Stimulated activated CD4-positive, alpha-beta T cell treated with anti-CD3 and anti-CD28 coated beads, Interleukin-1b, Interleukin-23, amount 100 ng/mL, for 24 hours (primary cell): ENCODE results near the gene ITPRID2.

Experiments used
- DNase-seq, 4 experiments: peaks; one replicate each; pipeline ENCODE4 v3.0.0-alpha.2; 2020; ENCODE audit warnings: low read depth in 4 of 4, low spot score in 1 of 4

The ITPRID2 gene

DNA sequence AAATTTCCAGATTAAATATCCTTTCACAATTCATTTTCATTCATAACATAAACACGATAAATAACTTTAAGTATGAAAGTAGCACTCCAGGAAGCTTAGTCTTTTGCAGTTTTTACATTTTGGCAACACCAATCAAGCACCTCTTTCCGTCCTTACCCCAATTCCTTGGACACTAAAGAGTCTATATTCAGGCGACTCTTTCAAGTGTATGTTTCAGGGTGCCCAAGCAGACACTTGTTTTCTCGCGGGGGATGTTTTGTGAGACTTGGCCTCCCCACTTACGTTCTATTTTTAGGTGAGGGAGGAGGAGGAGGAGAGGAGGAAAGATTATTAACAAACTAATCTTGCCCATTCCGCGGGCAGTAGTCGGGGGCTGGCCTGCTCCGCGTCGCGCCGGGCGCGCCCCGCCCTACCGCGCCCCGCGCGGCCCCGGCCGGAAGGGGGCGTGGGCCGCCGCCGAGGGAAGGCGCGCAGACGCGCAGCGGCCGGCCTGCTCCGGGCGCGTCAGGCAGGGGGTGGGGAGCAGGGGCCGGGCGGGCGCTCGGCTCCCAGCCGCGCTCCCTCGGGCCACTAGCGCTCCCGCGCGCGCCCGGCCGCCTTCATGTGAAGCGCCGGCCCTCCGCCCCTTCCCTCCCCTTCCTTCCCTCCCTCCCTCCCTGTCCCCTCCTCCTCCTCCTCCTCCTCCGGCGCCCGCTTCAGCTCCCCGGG, at the start of gene ITPRID2:
Gene ITPRID2 (plus strand): TSS at position 473 of the 708 bp plus-strand sequence. CDS start 337 bp downstream, outside the sequence.
- DNase-seq, result peak; percentile 20 to 62 (median 39)

DNA sequence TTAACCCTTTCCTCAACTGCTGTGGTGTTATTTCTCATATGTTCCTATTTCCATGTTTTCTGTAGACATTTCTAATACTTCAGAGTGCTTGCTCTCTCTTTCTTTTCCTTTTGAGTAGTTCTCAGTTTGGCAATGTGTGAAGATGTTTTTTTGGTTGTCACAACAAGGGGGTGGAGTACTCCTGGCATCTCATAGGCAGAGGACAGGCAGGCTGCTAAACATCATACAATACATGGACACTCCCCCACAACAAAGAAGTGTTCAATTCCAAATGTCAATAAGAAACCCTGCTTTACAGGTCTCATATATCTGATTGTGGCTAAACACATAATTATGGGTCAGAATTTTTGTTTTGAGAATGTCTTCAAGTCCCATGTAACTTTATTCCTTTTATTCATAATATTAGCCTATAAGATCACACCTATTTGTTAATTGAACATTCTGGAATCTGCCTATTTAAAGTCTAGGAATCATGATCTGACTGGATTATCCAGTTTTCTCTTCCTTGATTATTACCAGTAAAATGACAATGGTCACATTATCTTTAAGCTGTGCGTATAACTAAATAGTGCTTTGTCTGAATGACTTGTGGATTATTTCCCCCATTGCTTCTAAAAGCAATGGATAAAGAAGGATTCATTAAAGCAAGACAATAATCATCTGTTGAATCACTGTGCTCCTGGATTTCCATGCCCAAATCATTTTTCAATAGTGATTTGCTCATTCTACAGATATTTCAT, 46.8 kb upstream of the ITPRID2 start:
- no peak for DNase-seq

DNA sequence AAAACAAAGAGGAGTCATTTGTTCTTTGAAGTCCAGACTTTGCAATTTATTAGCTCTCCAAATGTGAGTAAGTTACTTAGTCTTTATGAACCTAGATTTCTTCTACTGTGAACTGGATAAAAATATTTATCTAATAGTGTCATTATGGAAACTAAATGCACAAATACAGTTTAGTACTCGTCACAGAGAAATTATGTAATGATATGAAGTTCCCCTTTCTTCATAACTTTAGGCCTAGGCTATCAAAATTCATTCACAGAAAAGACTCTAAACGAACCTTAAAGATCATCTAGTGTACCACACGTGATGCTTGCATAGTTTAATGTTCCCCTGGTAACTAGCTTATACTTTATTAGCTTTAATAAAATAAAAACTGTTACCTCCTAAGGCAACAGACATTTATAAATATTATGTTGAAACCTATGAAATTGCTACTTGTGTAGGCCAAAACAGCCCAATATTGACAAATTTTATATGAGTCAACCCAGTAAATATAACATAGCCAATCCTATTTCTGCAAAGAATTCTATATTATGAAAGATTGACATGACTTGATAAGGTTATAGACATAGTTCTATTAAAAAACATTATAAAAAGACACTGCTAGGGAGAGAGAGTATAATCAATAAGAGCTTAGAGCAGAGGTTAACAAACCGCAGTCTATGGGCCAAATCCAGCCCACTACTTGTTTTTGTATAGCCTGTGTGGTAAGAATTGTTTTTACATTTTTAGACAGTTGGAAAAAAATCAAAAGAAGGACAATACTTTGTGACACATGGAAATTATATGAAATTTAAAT, 44.9 kb upstream of the ITPRID2 start:
- DNase-seq, result no peak

DNA sequence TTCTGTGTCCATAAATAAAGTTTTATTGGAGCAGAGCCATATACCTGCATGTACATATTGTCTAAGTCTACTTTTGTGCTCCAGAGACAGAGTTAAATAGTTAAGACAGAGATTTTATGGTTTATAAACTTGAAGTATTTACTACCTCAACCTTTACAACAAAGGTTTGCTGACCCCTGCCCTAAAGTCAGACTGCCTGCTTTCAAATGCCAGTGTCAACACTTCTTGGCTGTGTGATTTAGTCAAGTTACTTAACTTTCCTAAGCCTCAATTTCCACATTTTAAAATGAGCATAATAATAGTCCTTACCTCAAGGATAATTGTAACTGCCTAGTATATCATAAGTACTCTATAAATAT, 44.4 kb upstream of the ITPRID2 start:
- no peak for DNase-seq

DNA sequence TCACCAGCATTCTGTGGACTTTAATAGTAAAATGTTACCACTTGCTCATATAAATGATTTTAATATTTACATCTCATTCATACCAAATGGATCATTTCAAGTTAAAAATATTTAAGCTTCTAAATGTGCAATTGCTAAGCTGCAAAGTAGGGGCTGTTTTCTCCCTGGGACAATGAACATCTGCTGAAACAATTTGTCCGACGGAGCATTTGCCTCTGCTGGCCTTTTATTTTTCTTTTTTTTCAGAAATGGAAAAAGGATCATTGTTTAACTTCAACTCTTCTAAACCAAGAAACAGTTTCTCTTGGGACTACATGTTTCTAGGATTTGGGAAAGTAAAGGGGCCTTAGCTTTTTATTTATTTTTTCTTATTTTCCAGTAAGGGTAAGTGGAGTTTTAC, 43.8 kb upstream of the ITPRID2 start:
- DNase-seq, result no peak

DNA sequence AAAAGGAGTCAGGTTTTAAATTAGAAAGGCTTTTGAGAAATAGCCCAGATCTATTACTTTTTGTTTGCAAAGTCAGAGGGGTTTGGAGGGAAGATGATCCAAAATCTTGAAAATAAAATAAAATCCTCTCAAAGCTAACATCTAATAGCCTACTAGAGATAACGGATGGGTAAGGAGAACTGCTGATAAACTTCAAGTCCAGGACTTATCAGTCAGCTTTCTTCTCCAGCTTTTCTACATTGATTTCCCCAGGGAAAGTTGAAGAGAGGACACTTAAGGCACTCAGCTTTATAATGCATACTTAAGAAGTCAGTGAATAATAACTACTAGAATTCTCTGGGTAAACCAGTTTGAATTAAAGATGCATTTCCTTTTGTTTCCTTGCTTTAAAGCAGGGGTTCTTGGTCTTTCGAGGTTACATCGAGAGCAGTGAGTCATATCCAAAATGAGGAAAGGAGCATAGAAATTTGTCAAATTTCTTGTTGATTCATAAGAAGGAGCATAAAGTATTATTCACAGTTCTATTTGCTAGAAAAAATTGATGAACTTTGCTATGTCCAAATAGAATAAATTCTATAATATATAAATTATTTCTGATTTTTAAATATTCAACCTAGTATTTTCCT, 43.2 kb upstream of the ITPRID2 start:
- DNase-seq, result no peak

DNA sequence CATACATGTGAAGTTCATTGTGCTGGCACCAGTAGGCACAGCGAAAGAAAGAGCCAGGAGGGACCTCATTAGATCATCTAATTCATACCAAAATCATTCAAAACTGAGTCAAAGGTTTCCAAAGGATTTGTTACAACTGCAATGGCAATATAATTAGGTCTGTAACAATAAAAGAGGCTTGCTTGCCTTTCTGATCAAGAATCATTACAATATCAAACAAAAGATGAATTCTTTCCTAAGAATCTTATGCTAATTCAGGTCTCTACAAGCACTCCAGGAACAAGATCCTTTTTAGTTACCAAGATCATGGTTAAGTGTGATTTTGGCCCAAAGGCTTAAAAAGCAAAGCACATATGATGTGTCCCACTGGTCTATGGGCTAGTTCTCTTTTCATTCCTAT, 41.9 kb upstream of the ITPRID2 start:
- DNase-seq, result no peak

DNA sequence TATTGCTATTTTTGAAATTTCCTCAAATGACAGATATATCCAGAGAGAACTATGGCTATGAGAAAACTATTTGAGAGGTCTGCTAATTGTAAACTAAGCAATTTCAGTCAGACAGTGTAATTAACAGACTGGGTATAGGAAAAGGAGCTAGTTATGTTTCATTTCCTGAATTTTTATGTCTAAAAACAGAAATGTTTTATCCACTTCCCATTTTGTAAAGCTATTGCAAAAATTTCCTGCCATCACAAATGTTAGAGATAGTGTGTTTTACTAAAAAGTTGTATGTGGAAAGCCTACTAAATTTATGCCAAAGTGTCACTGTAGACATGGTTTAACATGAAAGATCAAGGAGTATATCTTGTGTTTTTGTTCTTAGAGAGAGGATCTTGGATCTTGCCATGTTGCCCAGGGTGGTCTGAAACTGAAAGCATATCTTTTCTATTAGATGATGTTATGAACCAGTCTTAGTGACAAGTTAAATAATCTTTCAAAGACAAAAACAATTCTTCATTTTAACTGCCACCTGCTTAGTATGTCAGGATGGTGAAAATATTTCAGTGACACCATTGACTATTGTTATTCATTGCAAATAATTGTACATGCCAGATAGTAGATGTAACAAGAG, 40.5 kb upstream of the ITPRID2 start:
- DNase-seq, result no peak

DNA sequence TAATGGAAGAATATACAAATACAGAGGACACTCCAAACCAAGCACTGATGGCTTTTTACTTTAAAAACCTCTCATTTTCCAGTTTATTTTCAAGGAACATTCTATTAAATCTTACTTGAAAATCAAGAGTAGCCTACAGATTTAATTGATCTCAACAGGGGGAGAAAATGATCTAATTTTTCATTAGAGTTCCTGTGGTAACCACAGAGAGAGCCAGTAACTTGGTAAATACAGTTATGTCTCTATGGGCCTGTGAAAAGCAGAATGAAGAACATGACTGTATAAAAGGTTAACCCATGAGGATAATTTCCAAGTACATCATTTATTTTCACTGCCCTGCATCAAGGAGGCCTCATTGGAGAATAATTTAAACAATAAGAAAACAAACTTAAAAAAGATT, 39.8 kb upstream of the ITPRID2 start:
- DNase-seq, result no peak

DNA sequence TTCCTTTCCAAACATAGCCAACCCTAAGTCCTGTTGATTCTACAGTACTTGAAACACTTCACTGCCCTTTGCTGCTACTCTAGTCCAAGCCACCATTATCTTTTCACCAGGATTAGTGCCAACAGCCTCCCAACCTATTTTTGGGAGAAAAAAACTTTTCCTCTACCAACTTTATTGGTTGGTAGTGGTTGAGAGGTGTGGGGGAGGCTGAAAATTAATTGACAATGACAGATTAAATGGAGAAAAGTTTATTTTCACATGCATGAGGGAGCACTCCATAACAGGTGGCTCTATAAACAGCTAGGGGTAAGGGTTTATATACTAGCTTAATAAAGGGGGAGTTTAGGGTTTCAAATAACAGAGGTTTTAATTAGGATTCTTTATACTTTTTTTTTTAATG, 37.8 kb upstream of the ITPRID2 start:
- DNase-seq, result no peak

DNA sequence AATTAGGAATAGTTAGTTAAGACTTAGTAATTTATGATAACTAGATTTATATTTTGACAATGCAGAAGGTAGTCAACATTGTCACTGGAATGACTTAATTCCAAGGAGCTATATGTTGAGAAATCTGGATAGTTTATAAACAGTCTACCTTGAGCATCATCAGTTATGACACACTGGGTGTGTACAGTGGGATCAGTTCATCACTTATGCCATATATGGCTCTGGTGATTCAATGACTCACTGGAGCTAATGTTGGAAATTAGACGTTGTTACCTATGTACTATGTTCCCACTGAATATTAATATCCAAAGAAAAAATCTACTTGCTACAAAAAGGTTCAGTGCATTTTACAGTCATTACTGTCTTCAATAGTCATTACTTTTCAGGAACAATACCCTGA, 34.0 kb upstream of the ITPRID2 start:
- no peak for DNase-seq

DNA sequence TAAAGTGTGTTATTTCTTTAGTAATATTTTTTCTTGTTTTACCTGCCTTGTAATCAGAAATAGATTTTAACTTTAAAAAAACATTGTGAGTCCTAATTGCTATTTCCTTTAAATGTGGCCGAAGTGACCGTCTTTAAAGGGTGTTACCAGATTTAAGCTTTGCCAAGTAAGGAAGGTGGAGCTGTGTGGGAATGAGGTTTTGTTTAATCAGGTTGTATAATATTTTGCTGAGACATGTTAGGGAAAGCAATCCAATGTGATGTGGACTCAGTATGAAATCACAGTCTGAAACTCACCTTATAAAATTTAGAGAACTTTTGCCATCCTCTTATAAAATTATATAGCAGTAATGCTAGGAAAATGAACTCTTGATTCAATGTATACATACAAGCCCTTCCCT, 32.9 kb upstream of the ITPRID2 start:
- DNase-seq, result no peak

DNA sequence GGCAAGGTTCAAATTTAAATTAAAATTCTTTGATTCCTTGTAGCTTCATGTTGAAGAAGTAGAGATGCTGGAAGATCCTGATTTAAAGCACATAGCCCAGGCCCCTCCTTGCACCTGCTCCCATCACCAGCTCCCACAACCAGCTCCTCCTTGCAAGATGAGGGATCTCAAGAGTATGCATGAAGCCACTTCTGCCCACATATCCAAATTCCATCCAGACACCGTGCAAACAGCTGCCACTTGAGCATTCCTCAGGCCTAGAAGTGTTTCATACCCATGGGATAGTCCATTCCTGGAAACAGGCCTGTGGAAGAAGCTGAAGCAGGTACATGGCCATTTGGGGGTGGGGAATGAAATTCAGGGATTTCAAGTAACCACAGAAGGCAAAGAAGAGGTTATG, 32.4 kb upstream of the ITPRID2 start:
- no peak for DNase-seq

DNA sequence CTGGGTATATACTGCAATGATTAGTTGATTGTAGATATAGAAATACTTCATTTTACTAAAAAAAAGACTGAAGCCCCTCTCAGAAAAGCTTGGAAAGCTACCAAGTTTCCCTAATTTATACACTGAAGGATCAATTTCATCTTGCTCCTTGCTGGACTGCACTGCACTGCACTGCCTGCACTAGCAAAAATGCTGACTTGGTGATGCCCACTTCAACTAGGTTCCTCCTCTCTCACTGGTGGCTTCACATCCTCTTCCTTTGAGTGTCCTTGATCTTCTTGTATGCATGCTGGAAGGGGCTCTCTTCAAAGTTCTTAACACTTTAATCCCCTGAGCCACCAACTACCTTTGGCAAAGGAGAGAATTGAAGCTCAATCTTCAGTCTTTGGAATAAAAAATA, 31.7 kb upstream of the ITPRID2 start:
- DNase-seq, result no peak

DNA sequence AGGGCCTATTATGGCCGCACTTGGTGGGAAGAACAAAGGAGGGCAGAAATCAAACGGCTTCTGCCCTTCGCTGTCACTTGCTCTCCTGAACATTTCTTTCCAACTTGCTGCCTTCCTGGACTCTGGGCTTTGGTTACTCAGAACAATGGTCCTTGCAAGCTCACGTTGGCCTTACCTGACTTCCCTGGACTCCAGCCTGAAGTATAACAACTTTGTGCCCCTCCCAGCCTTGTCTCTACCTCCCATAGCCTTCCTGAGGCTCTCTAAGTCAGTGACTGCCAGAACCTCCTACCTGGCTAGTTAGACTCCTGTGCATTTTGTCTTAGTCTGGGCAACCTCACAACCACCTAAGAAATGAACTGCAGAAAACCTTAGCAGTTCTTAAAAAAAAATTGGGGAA, 30.2 kb upstream of the ITPRID2 start:
- no peak for DNase-seq

DNA sequence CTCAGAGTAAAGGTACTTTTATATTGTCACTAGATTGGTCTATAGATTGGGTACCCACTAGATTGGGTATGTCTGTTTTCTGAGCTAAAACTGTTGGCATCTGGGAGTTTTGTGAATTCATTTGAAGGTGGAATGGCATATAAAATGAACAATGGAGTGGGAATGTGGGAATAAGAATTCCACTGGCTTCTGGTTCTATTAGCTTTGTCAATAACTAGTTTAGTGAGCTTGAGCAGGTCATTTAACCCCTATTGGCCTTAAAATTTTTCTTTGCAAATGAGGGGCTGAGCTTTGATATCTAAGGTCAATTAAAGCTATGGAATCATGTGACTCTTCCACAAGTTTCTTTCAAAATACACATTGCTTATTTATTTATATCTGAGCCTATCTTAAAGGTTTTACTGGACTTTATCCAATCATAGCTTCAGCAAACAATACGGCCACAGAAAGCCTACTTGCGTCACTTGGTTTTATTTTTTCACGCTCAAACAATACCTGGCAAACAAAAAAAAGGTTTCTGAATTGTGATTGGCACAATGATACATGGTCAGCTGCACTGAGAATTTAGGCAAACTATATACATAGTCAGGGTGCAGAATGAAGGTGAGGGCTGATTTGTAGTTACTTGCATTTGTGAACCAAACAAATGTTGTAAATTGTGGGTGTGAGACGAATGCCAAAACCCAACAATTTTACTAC, 28.8 kb upstream of the ITPRID2 start:
- no peak for DNase-seq

DNA sequence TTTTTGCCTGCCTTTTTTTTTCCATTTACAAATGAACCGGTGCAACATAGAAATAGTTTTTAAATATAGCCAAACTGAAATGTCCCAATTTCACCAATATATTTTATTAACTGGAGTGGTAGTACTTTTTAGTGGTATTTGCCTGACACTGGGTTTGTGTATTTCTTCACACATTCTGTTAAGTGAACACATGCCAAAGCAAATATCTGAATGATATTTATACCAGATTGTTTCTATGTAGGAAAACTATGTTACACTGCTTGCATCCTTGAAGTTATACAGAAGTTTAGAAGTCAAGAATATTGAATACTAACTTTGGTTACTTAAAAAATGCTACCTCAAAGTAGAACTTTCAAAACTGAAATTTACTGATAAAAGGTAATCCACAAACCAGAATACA, 19.4 kb upstream of the ITPRID2 start:
- no peak for DNase-seq

DNA sequence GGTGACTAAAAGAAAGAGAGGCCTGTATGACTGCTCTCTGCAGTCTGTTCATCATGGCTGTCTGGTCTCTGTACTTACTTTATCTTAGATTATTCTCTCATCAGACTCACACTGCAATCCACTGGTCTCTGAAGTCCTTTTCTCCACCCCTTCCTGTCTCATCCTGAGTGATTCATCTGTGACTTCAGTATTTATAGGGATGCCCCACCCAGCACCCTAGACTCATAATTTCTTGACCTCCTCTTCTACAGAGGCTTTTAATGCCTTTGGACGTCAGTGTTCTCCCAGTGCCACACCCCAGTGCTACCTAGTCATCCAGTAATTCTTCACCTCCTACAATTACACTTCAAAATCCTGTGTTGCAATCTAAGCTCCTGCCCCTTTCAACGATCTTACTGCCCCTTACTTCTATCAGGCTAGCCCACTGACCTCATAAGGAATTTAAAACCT, 14.9 kb upstream of the ITPRID2 start:
- DNase-seq, result no peak

DNA sequence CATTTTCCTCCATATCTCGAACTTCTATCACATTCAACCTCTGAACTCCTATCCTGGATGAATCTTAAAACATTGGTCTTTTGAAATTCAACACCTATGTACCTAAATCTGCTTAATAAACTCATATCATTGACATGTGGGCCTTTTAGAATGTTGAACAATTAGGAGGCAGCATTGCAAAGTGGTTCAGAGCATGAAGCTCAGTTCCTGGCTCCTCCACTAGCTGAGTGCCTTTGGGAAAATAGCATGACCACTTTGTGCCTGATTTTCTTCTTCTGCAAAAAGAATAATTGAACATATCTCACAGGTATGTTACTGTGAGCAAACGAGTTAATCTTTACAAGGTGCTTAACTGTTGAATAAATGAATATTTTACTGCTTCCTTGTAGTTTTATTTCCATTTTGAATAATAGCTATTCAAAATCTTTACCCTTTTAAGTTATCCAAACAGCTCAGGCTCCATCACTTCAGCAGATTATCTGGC, 14.3 kb upstream of the ITPRID2 start:
- DNase-seq, result no peak

DNA sequence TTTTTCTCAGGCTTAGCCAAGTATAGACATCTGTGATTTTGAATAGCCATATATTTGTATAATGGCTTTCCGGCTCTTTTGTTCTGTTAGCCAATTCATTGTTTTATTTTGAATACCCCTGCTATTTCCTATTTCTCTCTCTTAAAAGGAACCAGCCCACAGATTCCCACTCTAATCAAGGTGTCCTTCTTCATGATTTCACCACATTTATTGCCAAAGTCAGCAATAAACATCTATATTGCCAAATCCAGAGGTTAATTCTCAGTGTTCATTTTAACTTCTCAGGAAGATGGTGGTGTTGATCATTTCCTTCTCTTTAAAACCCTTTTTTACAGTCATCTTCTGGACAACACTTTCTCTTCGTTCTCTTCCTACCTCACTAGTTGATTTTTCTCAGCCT, 13.1 kb upstream of the ITPRID2 start:
- DNase-seq, result no peak
